SJCRH30 (cell line): ENCODE measurements around the gene DNAJC12. TPM values are rescaled to one million over a fixed set of nuclear protein-coding genes. Genes with fewer than 3 reads are reported as not detected.
"Not testable (repeated sequence)": the region's sequence is repeated elsewhere in the genome, so short reads cannot be mapped to it uniquely, and the experiment has no call there.

Experiments
- DNase-seq, 2 experiments: peaks; one replicate each; pipeline ENCODE4 v3.0.0-alpha.2; 2015 to 2020
- H3K27ac ChIP-seq: fragments of 250-450 bp; sonication (Bioruptor Pico); 2 replicates; pipeline ENCODE4 v1.5.1; 2020; ENCODE audit warnings: mild to moderate bottlenecking, moderate library complexity
- H3K27me3 ChIP-seq: fragments of 250-450 bp; sonication (Bioruptor Pico); 2 replicates; pipeline ENCODE4 v1.5.1; 2020; ENCODE audit warnings: mild to moderate bottlenecking, moderate library complexity
- H3K36me3 ChIP-seq: fragments of 250-450 bp; sonication (Bioruptor Pico); 2 replicates; pipeline ENCODE4 v1.5.1; 2020; ENCODE audit warnings: mild to moderate bottlenecking, moderate library complexity
- H3K4me1 ChIP-seq: fragments of 250-450 bp; sonication (Bioruptor Pico); 2 replicates; pipeline ENCODE4 v1.5.1; 2020; ENCODE audit warnings: mild to moderate bottlenecking, moderate library complexity
- H3K4me3 ChIP-seq: fragments of 250-450 bp; sonication (Bioruptor Pico); 2 replicates; pipeline ENCODE4 v1.5.1; 2020; ENCODE audit warnings: mild to moderate bottlenecking, moderate library complexity
- H3K9me3 ChIP-seq: fragments of 250-450 bp; sonication (Bioruptor Pico); replicated peaks from 2 replicates; pipeline ENCODE4 v1.5.1; 2020; ENCODE audit warnings: mild to moderate bottlenecking, moderate library complexity
- total RNA-seq: library from RNA; depleted of rRNA; stranded (reverse); fragments of >200 nt; shearing (Covaris generic); gene quantifications from 2 replicates; pipeline ENCODE4 v1.2.3, GENCODE V29; 2014

DNAJC12 gene
- total RNA-seq, 1 experiment from 2014 or later: 11.7 TPM

GRCh38 chr10:67790534-67791408 lies 47.2 kb downstream of the DNAJC12 start:
- H3K4me1 ChIP-seq: no peaks in the 10 kb centered on the region
- H3K27ac ChIP-seq: no peak overlapping the region
- H3K4me3 ChIP-seq: no peak overlapping the region
- H3K27me3 ChIP-seq: no peaks in the 10 kb centered on the region
- H3K9me3 ChIP-seq: no peaks in the 10 kb centered on the region
- H3K36me3 ChIP-seq: no peaks in the 10 kb centered on the region
- DNase-seq: no peak

- DNase-seq: no peak
- Histone ChIP-seq H3K36me3 (no peaks in the 10 kb centered on the region), H3K9me3 (no peaks in the 10 kb centered on the region), H3K4me1 (no peaks in the 10 kb centered on the region), H3K4me3 (no peak overlapping the region), H3K27me3 (no peaks in the 10 kb centered on the region), H3K27ac (no peak overlapping the region)
Measured at GRCh38 chr10:67789769-67790168, 48.2 kb downstream of the DNAJC12 start.

GRCh38 chr10:67788028-67788886 lies 49.7 kb downstream of the DNAJC12 start:
- Histone ChIP-seq H3K4me1 (no peaks in the 10 kb centered on the region), H3K4me3 (no peak overlapping the region), H3K27me3 (no peaks in the 10 kb centered on the region), H3K36me3 (no peaks in the 10 kb centered on the region), H3K27ac (no peak overlapping the region), H3K9me3 (no peaks in the 10 kb centered on the region)
- DNase-seq: peak; percentile 30 to 61

GRCh38 chr10:67785098-67785497 lies 52.9 kb downstream of the DNAJC12 start:
- H3K4me1 ChIP-seq: no peaks in the 10 kb centered on the region
- H3K4me3 ChIP-seq: no peak overlapping the region
- no peak for DNase-seq

GRCh38 chr10:67784474-67784873 lies 53.5 kb downstream of the DNAJC12 start:
- Histone ChIP-seq H3K4me3 (no peak overlapping the region), H3K36me3 (no peaks in the 10 kb centered on the region), H3K4me1 (no peaks in the 10 kb centered on the region), H3K27me3 (no peaks in the 10 kb centered on the region), H3K27ac (no peak overlapping the region), H3K9me3 (no peaks in the 10 kb centered on the region)
- no peak for DNase-seq

More at GRCh38 chr10:67785098-67785497, 52.9 kb downstream of the DNAJC12 start:
- H3K27ac ChIP-seq: no peak overlapping the region
- no peaks in the 10 kb centered on the region for H3K27me3 ChIP-seq
- no peaks in the 10 kb centered on the region for H3K36me3 ChIP-seq
- no peaks in the 10 kb centered on the region for H3K9me3 ChIP-seq

GRCh38 chr10:67783606-67784294 lies 54.2 kb downstream of the DNAJC12 start:
- Histone ChIP-seq H3K27me3 (no peaks in the 10 kb centered on the region), H3K36me3 (no peaks in the 10 kb centered on the region), H3K4me1 (no peaks in the 10 kb centered on the region), H3K27ac (no peak overlapping the region), H3K4me3 (no peak overlapping the region), H3K9me3 (no peaks in the 10 kb centered on the region)
- no peak for DNase-seq

GRCh38 chr10:67782530-67782929 lies 55.5 kb downstream of the DNAJC12 start:
- no peaks in the 10 kb centered on the region for H3K9me3 ChIP-seq
- H3K27ac ChIP-seq: no peak overlapping the region
- DNase-seq: no peak
- no peaks in the 10 kb centered on the region for H3K4me1 ChIP-seq
- H3K27me3 ChIP-seq: no peaks in the 10 kb centered on the region
- H3K36me3 ChIP-seq: no peaks in the 10 kb centered on the region
- no peak overlapping the region for H3K4me3 ChIP-seq

- Histone ChIP-seq H3K36me3 (no peaks in the 10 kb centered on the region), H3K27me3 (no peaks in the 10 kb centered on the region), H3K27ac (no peak overlapping the region), H3K9me3 (no peaks in the 10 kb centered on the region), H3K4me1 (no peaks in the 10 kb centered on the region), H3K4me3 (no peak overlapping the region)
- no peak for DNase-seq
Measured at GRCh38 chr10:67780759-67781538, 57.0 kb downstream of the DNAJC12 start.

- H3K4me3 ChIP-seq, DNase-seq, H3K4me1 ChIP-seq, H3K27me3 ChIP-seq, H3K36me3 ChIP-seq, H3K9me3 ChIP-seq, H3K27ac ChIP-seq: not testable (repeated sequence)
Measured at GRCh38 chr10:67780204-67780621, 57.8 kb downstream of the DNAJC12 start.

- H3K36me3 ChIP-seq: no peaks in the 10 kb centered on the region
- H3K27ac ChIP-seq: no peak overlapping the region
- no peaks in the 10 kb centered on the region for H3K27me3 ChIP-seq
- H3K9me3 ChIP-seq: no peaks in the 10 kb centered on the region
- H3K4me1 ChIP-seq: no peaks in the 10 kb centered on the region
- DNase-seq: peak; percentile 50 to 81
- H3K4me3 ChIP-seq: no peak overlapping the region
Measured at GRCh38 chr10:67779465-67780203, 58.4 kb downstream of the DNAJC12 start.

GRCh38 chr10:67776371-67776770 lies 61.6 kb downstream of the DNAJC12 start:
- Histone ChIP-seq H3K27me3 (no peaks in the 10 kb centered on the region), H3K27ac (no peak overlapping the region), H3K36me3 (no peaks in the 10 kb centered on the region), H3K4me1 (no peaks in the 10 kb centered on the region), H3K9me3 (no peaks in the 10 kb centered on the region), H3K4me3 (no peak overlapping the region)
- no peak for DNase-seq

GRCh38 chr10:67775279-67775678 lies 62.7 kb downstream of the DNAJC12 start:
- DNase-seq: no peak
- no peaks in the 10 kb centered on the region for H3K4me1 ChIP-seq
- no peaks in the 10 kb centered on the region for H3K9me3 ChIP-seq
- no peak overlapping the region for H3K27ac ChIP-seq
- no peaks in the 10 kb centered on the region for H3K27me3 ChIP-seq
- no peak overlapping the region for H3K4me3 ChIP-seq
- no peaks in the 10 kb centered on the region for H3K36me3 ChIP-seq

GRCh38 chr10:67772894-67773511 lies 65.0 kb downstream of the DNAJC12 start:
- no peaks in the 10 kb centered on the region for H3K9me3 ChIP-seq
- H3K36me3 ChIP-seq: no peaks in the 10 kb centered on the region
- H3K27ac ChIP-seq: no peak overlapping the region
- H3K4me3 ChIP-seq: no peak overlapping the region
- no peak for DNase-seq
- H3K27me3 ChIP-seq: no peaks in the 10 kb centered on the region
- H3K4me1 ChIP-seq: no peaks in the 10 kb centered on the region
